Brain microvascular endothelial cell (primary cell): Measurements from ENCODE around the gene SIK2.

Experiments used
- DNase-seq: peaks from one replicate; pipeline ENCODE4 v3.0.0-alpha.2; 2020
- H3K27ac ChIP-seq: fragments of 250-450 bp; sonication (Bioruptor Pico); 2 replicates; pipeline ENCODE4 v1.5.1; 2020; ENCODE audit warnings: mild to moderate bottlenecking, moderate library complexity
- H3K27me3 ChIP-seq: fragments of 250-450 bp; sonication (Bioruptor Pico); replicated peaks from 2 replicates; pipeline ENCODE4 v1.5.1; 2020; ENCODE audit warnings: mild to moderate bottlenecking
- H3K36me3 ChIP-seq: fragments of 250-450 bp; sonication (Bioruptor Pico); replicated peaks from 2 replicates; pipeline ENCODE4 v1.5.1; 2020; ENCODE audit warnings: mild to moderate bottlenecking
- H3K4me3 ChIP-seq: 2 replicates; pipeline ENCODE4 v1.5.1; 2011; ENCODE audit warnings: low read depth, mild to moderate bottlenecking, control low read depth, low read length, moderate library complexity
- in situ Hi-C: cut with HindIII; loops from 2 replicates; pipeline ENCODE4 v1.10.0; 2017; ENCODE audit warnings: low sequenced_read_pairs, low pct_ligation_motif_present
- TF ChIP-seq, protein P1 (sequence below): IDR thresholded peaks from 2 replicates; pipeline ENCODE4 v1.5.1; 2011; ENCODE audit warnings: low read depth, mild to moderate bottlenecking, moderate library complexity, low read length, control low read depth, inconsistent platforms; ENCODE audit errors: missing control alignments

SIK2 gene

GRCh38 chr11:111633248-111633647 is 31.0 kb downstream of the SIK2 start:
- in situ Hi-C loops, result no loop called here
- no peak overlapping the region for H3K4me3 ChIP-seq
- TF ChIP-seq, protein P1, sequence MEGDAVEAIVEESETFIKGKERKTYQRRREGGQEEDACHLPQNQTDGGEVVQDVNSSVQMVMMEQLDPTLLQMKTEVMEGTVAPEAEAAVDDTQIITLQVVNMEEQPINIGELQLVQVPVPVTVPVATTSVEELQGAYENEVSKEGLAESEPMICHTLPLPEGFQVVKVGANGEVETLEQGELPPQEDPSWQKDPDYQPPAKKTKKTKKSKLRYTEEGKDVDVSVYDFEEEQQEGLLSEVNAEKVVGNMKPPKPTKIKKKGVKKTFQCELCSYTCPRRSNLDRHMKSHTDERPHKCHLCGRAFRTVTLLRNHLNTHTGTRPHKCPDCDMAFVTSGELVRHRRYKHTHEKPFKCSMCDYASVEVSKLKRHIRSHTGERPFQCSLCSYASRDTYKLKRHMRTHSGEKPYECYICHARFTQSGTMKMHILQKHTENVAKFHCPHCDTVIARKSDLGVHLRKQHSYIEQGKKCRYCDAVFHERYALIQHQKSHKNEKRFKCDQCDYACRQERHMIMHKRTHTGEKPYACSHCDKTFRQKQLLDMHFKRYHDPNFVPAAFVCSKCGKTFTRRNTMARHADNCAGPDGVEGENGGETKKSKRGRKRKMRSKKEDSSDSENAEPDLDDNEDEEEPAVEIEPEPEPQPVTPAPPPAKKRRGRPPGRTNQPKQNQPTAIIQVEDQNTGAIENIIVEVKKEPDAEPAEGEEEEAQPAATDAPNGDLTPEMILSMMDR, result no peak

GRCh38 chr11:111633756-111634362 is 31.6 kb downstream of the SIK2 start:
- TF ChIP-seq, protein P1, result no peak
- in situ Hi-C loops, result no loop called here
- Histone ChIP-seq H3K4me3 (no peak overlapping the region), H3K27me3 (no peaks in the 10 kb centered on the region), H3K27ac (no peak overlapping the region), H3K36me3 (no peaks in the 10 kb centered on the region)
- DNase-seq, result peak; percentile 9

More at GRCh38 chr11:111633248-111633647, 31.0 kb downstream of the SIK2 start:
- Histone ChIP-seq H3K27ac (no peak overlapping the region), H3K27me3 (no peaks in the 10 kb centered on the region), H3K36me3 (no peaks in the 10 kb centered on the region)
- DNase-seq, result no peak

DNA sequence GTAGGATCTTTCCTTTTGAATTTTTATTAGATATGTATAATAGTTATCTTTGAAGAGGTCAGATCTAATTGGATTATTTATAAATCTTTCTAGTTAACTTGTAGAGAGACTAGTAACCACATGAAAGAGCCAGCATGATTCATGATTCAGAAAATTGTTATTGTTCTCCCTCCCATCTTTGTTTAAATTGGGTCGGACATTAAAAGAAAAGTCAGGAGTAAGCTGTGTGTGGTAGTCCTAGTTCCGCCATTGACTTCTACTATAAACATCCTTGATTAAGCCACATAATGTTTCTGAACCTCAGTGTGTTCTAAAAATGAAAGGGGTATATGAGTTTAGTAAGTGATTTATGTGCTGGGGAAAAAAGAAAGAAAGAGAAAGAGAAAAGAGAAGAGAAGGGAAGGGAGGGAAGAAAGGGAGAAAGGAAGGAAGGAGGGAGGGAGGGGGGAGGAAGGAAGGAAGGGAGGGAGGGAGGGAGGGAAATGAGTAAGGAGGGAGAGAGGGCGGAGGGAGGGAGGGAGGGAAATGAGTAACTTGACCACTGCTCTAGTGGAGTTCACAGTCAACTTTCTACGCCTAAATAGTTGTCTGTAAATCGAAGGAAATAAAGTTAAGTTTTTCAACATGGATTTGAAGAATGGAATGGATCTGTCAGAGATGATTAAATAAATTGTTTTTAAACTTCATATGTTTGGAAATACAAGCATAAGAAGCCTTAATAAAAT is 32.9 kb downstream of the SIK2 start:
- no peak overlapping the region for H3K4me3 ChIP-seq
- DNase-seq, result no peak
- TF ChIP-seq, protein P1, result no peak

DNA sequence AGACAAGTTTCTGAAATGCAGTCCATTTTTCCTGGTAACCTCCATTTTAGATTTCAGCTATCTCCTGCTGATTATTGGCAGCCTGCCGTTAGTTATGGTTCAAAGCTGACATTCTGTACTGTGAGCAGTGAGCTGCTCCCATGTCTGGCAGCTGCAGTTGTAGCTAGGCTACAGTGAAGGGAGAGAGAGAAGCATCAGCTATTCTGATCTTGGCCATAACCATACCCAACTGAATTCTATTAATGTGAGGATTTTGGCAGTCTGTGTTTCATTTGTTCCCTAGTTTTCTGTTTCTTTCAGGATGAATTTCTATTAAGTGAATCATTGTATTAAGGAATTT is 33.4 kb downstream of the SIK2 start:
- Histone ChIP-seq H3K4me3 (no peak overlapping the region), H3K36me3 (no peaks in the 10 kb centered on the region), H3K27me3 (no peaks in the 10 kb centered on the region), H3K27ac (peak overlapping the region; percentile 57)
- DNase-seq, result peak; percentile 52
- TF ChIP-seq, protein P1, result no peak
- in situ Hi-C loops, result no loop called here

More for the DNA sequence above, 32.9 kb downstream of the SIK2 start:
- no peaks in the 10 kb centered on the region for H3K36me3 ChIP-seq
- H3K27ac ChIP-seq, result peak overlapping the region; percentile 57
- no peaks in the 10 kb centered on the region for H3K27me3 ChIP-seq
- in situ Hi-C loops, result no loop called here

GRCh38 chr11:111637885-111638284 is 35.6 kb downstream of the SIK2 start:
- in situ Hi-C loops, result no loop called here
- H3K36me3 ChIP-seq, result no peaks in the 10 kb centered on the region
- no peak overlapping the region for H3K4me3 ChIP-seq

More at GRCh38 chr11:111637885-111638284, 35.6 kb downstream of the SIK2 start:
- DNase-seq, result no peak
- TF ChIP-seq, protein P1, result no peak
- H3K27me3 ChIP-seq, result no peaks in the 10 kb centered on the region
- no peak overlapping the region for H3K27ac ChIP-seq
